Activated naive CD8-positive, alpha-beta T cell treated with anti-CD3 and anti-CD28 coated beads for 36 hours (primary cell): Measurements from ENCODE around the gene PROX1. TPM values are rescaled to one million over a fixed set of nuclear protein-coding genes. Genes with fewer than 3 reads are reported as not detected.

Experiments
- DNase-seq: peaks from one replicate; pipeline ENCODE4 v3.0.0; 2021
- H3K27ac Mint-ChIP-seq: one replicate; pipeline ENCODE4 v1.8.0; 2022; ENCODE audit warnings: mild to moderate bottlenecking, moderate library complexity, mixed read lengths
- H3K27me3 Mint-ChIP-seq: one replicate; pipeline ENCODE4 v1.8.0; 2022; ENCODE audit warnings: mild to moderate bottlenecking, mixed read lengths
- H3K36me3 Mint-ChIP-seq: one replicate; pipeline ENCODE4 v1.8.0; 2021; ENCODE audit warnings: mild to moderate bottlenecking, mixed read lengths
- H3K4me1 Mint-ChIP-seq: one replicate; pipeline ENCODE4 v1.8.0; 2021; ENCODE audit warnings: mixed read lengths
- H3K4me3 Mint-ChIP-seq: one replicate; pipeline ENCODE4 v1.8.0; 2022; ENCODE audit warnings: mild to moderate bottlenecking, moderate library complexity, mixed read lengths
- H3K9me3 Mint-ChIP-seq: one replicate; pipeline ENCODE4 v1.8.0; 2022; ENCODE audit warnings: mixed read lengths
- total RNA-seq, 2 experiments: library from RNA; stranded (reverse); gene quantifications; one replicate each; pipeline ENCODE4 v1.2.3, GENCODE V29; 2021

The PROX1 gene
- total RNA-seq, 2 experiments from 2014 or later = not detected

DNA sequence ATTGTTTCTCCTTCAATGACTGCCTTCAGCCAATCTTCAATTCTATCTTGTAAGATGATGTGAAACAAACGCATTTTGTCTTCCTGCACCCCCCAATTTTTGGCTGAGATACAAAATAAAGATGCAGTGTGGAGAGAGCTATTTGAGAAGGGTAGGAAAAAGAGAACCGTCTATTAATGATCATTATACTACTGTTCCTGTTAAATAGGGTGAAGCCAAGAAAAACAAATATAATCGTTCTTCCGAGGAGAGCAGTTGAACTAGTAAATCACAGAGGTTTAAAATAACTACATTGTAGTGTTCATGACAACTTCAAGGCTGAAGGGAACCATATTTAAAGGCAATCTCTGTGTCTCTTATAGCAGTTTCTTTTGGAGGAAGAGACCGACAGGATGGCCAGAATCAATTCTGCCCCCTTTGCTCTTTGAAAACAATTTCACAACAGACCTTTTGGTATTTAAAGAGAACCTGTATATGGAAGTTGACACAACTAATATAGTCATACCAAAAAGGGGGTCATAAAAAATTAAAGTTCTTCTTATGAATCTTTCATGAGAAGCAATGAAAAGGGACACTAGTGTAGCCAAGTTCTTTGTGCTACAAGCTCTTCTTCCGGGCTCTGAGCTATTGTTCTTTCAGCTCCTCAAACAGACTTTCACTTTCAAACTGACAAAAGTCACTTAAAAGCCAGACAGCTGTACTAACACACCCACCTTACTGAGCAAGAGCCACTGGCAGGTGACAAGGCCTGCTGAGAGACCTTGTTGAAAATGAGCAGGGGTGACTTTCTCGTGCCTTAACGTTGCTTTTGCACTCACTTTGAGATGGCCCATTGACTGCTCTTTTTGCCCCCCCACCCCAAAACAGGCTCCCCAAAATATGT is 30.9 kb downstream of the PROX1 start:
- no peaks in the 10 kb centered on the region for H3K27me3 Mint-ChIP-seq
- H3K4me1 Mint-ChIP-seq = no peaks in the 10 kb centered on the region
- DNase-seq = no peak
- H3K4me3 Mint-ChIP-seq = no peak overlapping the region
- no peaks in the 10 kb centered on the region for H3K9me3 Mint-ChIP-seq
- no peaks in the 10 kb centered on the region for H3K36me3 Mint-ChIP-seq
- no peak overlapping the region for H3K27ac Mint-ChIP-seq

DNA sequence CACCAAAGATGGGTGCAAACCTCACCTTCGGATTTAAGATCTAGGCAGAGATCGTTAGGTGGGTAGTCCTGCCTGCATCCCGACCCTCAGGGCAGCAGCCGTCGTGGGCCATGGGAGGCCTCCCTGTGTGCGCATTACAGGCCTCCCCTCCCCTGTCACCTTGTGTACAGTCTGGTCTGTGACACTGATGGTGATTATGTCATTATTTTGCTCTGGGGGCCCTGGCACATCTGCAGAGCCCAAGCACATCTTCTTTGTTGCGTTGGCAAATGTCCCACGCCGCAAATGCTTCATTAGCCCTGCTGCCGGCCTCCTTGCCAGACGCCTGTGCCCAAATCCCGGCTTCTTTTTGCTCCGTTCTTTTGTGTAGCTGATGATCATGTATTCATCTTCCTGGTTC is 31.7 kb downstream of the PROX1 start:
- Mint-ChIP-seq H3K4me3 (no peak overlapping the region), H3K36me3 (no peaks in the 10 kb centered on the region), H3K4me1 (no peaks in the 10 kb centered on the region)

DNA sequence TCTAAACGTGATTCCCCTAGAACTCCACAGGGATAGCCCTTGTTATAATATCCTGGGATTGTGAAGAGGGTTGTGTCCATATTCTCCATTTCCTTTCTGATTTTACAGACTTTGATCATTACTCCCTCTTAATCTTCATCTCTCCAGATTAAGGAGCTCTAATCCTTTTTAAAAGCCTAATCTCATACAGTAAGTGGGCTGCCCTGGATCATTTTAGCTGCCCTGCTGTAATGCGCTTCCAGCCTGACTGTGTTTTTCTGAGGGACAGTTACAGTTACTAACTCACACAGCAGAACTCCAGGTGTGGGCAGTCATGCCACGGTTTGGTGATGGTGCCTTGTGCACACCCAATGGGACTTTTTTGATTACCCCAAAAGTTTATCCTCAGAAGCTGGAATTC is 33.5 kb downstream of the PROX1 start:
- H3K27ac Mint-ChIP-seq = no peak overlapping the region
- H3K4me3 Mint-ChIP-seq = no peak overlapping the region
- H3K4me1 Mint-ChIP-seq = no peaks in the 10 kb centered on the region
- no peaks in the 10 kb centered on the region for H3K36me3 Mint-ChIP-seq
- peaks cover 4% of the 10 kb centered on the region for H3K27me3 Mint-ChIP-seq
- no peak for DNase-seq
- H3K9me3 Mint-ChIP-seq = no peaks in the 10 kb centered on the region

More for the DNA sequence above, 31.7 kb downstream of the PROX1 start:
- H3K27ac Mint-ChIP-seq = no peak overlapping the region
- no peaks in the 10 kb centered on the region for H3K9me3 Mint-ChIP-seq
- no peak for DNase-seq
- H3K27me3 Mint-ChIP-seq = no peaks in the 10 kb centered on the region

DNA sequence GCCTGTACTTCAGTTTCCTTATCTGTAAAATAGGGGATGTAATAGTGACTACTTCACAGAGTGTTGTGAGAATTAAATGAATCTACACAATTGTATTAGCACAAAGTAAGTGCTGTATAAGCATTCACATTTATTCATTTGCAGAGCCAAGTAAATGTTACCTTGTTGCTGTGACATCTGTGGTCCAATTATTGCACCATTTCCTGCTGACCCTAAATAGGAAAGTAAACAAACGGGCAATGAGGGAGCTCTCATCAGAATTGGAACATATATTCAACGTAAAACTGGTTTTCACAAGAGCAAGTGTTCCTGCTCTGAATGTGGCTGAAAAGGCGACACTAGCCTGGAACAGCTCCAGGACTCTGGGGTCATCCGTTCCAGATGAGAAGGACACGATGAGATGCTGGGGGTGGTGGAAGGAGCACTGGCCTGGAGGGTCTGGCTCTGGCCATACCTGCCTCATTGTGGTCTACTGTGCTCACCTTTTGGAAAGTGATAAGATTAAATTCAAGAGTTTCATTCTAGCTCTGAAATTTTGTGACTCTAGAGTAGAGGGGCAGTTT is 34.5 kb downstream of the PROX1 start:
- no peaks in the 10 kb centered on the region for H3K9me3 Mint-ChIP-seq
- peaks cover 4% of the 10 kb centered on the region for H3K27me3 Mint-ChIP-seq
- DNase-seq = no peak
- H3K27ac Mint-ChIP-seq = no peak overlapping the region
- H3K4me3 Mint-ChIP-seq = no peak overlapping the region
- no peaks in the 10 kb centered on the region for H3K4me1 Mint-ChIP-seq
- no peaks in the 10 kb centered on the region for H3K36me3 Mint-ChIP-seq

DNA sequence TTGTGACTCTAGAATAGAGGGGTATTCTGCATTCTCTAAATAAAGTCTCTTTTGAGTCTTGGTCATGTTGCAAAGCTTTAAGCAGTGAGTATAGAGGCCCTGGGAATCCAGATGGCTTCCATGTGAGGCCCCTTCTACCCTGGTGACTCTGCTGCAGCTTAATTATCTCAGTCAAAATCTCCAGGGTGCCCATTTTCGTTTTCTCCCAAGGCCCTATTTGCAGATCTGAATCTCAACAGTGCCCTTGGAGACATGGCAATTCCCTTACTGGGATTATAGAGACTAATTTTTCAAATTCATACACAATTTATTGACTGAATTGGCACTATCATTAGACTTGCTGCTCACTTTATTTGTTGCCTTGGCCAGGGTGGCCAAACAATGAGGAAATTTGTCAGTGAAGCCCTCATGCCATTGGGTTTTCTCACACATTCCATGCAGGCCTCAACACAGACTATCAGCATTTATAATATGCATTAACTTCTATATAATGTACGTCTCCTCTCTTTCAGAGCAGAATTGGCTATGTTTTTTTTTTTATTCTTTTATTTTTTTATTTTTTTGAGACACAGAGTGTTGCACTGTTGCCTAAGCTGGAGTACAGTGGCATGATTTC is 35.1 kb downstream of the PROX1 start:
- Mint-ChIP-seq H3K4me1 (no peaks in the 10 kb centered on the region), H3K4me3 (no peak overlapping the region), H3K9me3 (no peaks in the 10 kb centered on the region), H3K27ac (no peak overlapping the region), H3K27me3 (peaks cover 4% of the 10 kb centered on the region), H3K36me3 (no peaks in the 10 kb centered on the region)
- DNase-seq = no peak

GRCh38 chr1:214026985-214027384 is 39.2 kb downstream of the PROX1 start:
- Mint-ChIP-seq H3K9me3 (no peaks in the 10 kb centered on the region), H3K4me1 (no peaks in the 10 kb centered on the region), H3K4me3 (no peak overlapping the region), H3K27ac (no peak overlapping the region), H3K36me3 (no peaks in the 10 kb centered on the region), H3K27me3 (peaks cover 19% of the 10 kb centered on the region)
- no peak for DNase-seq

DNA sequence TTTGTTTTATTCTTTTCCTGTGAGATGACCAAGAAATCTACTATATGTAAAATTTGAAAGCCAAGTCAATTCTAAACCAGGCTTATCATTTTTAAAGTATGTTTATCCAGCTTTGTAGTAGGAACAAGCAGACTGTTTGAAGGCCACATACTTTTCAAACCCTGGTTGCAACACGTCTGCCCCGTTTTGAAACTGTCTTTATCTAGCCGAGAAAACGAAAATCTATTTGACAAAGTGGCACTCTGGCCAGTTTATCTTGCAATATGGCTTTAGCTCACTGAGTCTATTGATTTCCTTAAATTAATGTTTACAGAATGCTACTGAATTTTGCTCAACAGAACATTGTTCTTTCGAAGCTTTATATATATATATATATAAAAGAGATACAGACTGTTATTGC is 39.7 kb downstream of the PROX1 start:
- no peaks in the 10 kb centered on the region for H3K9me3 Mint-ChIP-seq
- peaks cover 20% of the 10 kb centered on the region for H3K27me3 Mint-ChIP-seq
- no peak overlapping the region for H3K4me3 Mint-ChIP-seq
- no peaks in the 10 kb centered on the region for H3K36me3 Mint-ChIP-seq
- H3K4me1 Mint-ChIP-seq = no peaks in the 10 kb centered on the region
- H3K27ac Mint-ChIP-seq = no peak overlapping the region
- DNase-seq = no peak

GRCh38 chr1:214028095-214028494 is 40.3 kb downstream of the PROX1 start:
- H3K27ac Mint-ChIP-seq = no peak overlapping the region
- H3K27me3 Mint-ChIP-seq = peaks cover 25% of the 10 kb centered on the region
- no peak overlapping the region for H3K4me3 Mint-ChIP-seq
- H3K36me3 Mint-ChIP-seq = no peaks in the 10 kb centered on the region
- H3K9me3 Mint-ChIP-seq = no peaks in the 10 kb centered on the region
- H3K4me1 Mint-ChIP-seq = no peaks in the 10 kb centered on the region
- no peak for DNase-seq

DNA sequence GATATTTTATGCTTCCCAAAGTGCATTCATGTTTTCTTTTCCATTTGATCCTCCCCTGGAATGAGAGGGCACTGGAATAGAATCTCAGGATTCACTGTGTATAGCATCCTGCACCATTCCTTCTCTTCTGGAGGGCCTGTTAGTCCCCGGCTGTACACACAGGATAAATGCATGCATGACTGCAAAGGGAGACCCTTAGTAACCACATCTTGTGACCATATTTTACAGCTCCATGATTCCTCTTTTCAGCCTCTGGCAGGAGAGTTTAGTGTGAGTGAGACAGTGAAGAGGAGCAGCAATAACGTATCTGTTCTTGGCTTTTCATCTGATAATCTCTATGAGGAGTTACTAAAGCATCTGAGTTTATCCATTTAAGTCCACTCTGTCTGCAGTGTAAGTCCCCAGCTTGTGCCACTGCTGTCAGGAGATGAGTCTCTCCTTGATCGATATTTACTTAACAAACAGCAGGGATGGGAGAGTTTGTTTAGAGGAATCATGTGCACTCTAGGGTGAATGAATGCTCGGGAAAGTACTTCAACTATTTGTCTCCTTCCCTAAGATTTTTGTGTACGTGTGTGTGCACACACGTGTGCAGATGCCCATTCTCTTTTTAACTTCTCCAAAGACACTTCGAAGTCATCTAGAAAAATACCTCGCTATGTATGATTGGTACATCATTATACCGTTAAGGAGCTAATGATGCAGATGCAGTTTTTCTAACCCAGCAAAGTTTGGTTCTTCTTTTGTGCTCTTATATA is 41.1 kb downstream of the PROX1 start:
- H3K27me3 Mint-ChIP-seq = peaks cover 25% of the 10 kb centered on the region
- H3K27ac Mint-ChIP-seq = no peak overlapping the region
- H3K36me3 Mint-ChIP-seq = no peaks in the 10 kb centered on the region
- no peaks in the 10 kb centered on the region for H3K4me1 Mint-ChIP-seq
- no peak for DNase-seq
- no peak overlapping the region for H3K4me3 Mint-ChIP-seq
- no peaks in the 10 kb centered on the region for H3K9me3 Mint-ChIP-seq

GRCh38 chr1:214029796-214030195 is 42.0 kb downstream of the PROX1 start:
- Mint-ChIP-seq H3K27me3 (peaks cover 25% of the 10 kb centered on the region), H3K36me3 (no peaks in the 10 kb centered on the region), H3K4me1 (no peaks in the 10 kb centered on the region), H3K9me3 (no peaks in the 10 kb centered on the region), H3K4me3 (no peak overlapping the region), H3K27ac (no peak overlapping the region)
- DNase-seq = no peak

GRCh38 chr1:214031267-214031650 is 43.5 kb downstream of the PROX1 start:
- H3K9me3 Mint-ChIP-seq = no peaks in the 10 kb centered on the region
- H3K36me3 Mint-ChIP-seq = no peaks in the 10 kb centered on the region
- H3K27me3 Mint-ChIP-seq = peaks cover 22% of the 10 kb centered on the region
- H3K4me3 Mint-ChIP-seq = no peak overlapping the region
- no peak overlapping the region for H3K27ac Mint-ChIP-seq
- no peak for DNase-seq
- H3K4me1 Mint-ChIP-seq = no peaks in the 10 kb centered on the region

DNA sequence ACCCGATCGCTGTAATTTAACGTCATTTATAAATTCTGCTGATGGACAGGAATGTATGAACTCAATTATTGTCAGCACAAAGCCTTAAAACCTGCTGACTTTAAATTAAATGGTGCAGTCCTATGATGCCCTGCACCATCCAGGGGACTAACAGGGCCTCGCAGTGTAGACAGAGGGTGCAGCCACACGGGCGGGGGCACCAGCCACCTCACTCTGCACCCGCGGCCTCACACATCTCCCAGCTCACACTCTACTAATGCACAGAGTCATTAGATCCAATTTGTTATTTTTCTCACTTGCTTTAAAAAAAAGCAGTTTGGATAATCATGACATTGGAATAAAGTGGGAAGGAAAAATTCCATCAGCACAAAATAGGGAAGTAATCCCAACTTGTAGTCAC is 49.7 kb downstream of the PROX1 start:
- Mint-ChIP-seq H3K36me3 (no peaks in the 10 kb centered on the region), H3K27ac (no peak overlapping the region), H3K4me1 (no peaks in the 10 kb centered on the region), H3K4me3 (no peak overlapping the region), H3K27me3 (peaks cover 14% of the 10 kb centered on the region), H3K9me3 (no peaks in the 10 kb centered on the region)
- no peak for DNase-seq

DNA sequence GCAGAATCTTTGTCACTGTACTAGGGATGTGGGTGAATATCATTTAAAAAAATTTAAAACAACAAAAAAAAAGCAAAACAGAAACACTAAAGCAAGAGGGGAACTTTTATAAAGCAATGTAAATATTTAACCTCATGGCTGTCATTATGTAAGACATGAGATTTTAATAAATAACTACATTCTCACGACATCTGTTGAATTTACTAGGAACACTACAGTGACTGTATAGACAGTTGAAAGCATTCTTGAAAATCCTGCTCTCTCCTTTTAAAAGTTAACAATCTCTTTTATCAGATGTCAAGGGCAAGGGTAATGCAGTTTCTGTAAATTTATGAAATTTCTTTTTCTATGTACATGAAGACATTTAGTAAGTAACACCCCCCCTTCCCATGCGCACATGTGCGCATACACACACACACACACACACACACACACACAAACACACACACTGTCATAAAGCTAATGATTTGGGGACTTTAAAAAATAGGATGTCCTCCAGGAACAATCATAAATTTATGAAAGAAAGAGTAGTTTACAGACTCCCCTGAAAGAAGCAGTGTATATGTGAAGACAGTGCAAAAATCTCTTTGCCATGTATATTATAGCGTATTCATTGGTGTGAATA is 51.7 kb downstream of the PROX1 start:
- Mint-ChIP-seq H3K4me3 (no peak overlapping the region), H3K27ac (no peak overlapping the region), H3K4me1 (no peaks in the 10 kb centered on the region), H3K9me3 (no peaks in the 10 kb centered on the region), H3K36me3 (no peaks in the 10 kb centered on the region), H3K27me3 (peaks cover 14% of the 10 kb centered on the region)
- DNase-seq = no peak

DNA sequence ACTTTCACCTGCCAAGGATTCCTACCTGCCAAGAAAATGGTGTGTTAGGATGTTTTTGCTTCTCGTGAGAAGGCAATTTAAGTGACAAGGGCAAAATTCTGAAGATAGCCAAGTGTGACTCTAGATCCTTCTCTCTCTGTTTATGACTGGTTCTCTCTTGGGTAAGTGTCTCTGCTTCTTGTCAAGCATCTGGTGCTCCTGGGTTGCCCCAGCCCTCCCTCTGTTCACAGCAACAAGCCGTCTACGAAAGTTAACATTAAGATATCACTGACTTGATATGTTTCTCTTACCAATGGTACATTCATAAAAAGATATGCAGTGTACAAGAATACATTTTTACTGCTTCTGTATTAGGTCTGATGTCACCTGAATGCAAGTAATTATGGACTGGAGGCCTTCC is 55.4 kb downstream of the PROX1 start:
- Mint-ChIP-seq H3K36me3 (no peaks in the 10 kb centered on the region), H3K4me3 (no peak overlapping the region)
- DNase-seq = no peak

More for the DNA sequence above, 55.4 kb downstream of the PROX1 start:
- H3K27me3 Mint-ChIP-seq = peaks cover 9% of the 10 kb centered on the region
- H3K9me3 Mint-ChIP-seq = peaks cover 3% of the 10 kb centered on the region
- H3K4me1 Mint-ChIP-seq = no peaks in the 10 kb centered on the region
- no peak overlapping the region for H3K27ac Mint-ChIP-seq
